NCI-H2029 (cell line): Measurements from ENCODE around the gene SKIC8.
A peak's percentile ranks its signal among the peaks of the same experiment; 100 is the strongest.

ENCODE experiments used
- DNase-seq: peaks from one replicate; lab custom pipeline; 2025; lab: John Stamatoyannopoulos, UW

SKIC8 gene

DNA sequence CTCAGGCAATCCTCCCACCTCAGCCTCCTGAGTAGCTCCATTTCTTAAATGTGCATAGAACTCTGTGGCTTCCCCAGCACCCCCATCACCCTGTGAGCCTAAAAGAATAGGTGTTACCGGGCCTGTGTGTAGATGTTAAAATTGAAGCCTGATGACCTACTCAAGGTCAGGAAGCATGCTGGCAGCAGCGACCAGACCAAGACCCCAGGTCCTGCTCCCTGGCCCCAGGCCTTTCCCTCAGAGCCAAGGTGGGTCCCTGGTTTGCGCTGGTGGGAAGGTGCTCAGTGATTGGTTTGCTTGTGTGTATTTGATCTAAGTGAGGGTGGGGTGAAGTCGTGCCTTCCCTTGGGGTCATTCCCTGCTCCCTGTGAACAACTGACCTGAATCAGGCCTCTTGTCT, 22.4 kb upstream of the SKIC8 start:
- DNase-seq, result no peak

DNA sequence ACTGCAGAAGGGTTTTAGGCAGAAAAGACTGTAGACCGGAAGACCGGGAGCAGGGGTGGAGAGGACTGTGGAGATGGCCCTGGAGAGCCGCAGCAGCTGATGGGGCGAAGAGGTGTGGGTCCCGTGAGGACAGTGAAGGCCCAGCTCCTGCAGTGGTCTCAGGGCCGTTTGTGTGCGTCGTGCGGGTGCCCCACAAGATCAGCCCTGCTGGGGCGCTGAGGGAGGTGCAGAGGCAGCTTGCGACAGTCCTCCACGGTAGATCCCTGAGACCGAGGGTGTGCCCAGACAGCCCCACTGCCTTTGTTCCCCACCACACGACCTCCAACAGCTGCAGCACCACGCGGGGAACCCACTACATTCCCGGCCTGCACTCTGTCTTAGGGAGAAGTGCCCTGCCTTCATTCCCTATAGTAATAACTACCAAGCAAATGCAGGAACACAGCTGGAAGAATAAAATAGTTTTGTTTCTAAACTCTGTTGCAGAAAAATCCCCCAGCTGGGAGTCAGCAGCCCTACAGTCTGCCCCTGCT, 21.7 kb upstream of the SKIC8 start:
- no peak for DNase-seq

- DNase-seq, result peak; percentile 15
These were observed 20.8 kb upstream of the SKIC8 start for GRCh38 chr15:78320183-78320582.

DNA sequence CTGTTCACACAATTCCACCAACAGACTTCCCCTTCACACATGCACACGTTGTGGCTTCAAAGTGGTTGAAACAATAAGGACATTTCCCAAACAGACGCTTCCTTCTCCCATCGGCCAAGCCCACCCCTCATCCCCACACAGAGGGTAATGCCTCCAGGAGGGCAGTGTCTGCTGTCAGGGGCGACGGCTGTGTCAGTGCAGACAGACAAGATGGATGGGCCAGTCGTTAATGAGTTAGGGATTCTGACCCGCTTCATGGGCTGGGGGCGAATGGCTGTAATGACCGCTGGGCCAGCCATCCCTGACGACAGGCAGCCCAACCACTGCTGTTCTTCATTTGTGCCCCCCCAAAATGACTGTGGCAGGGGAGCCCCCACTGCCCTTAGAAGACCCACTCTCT, 20.2 kb upstream of the SKIC8 start:
- DNase-seq, result no peak

DNA sequence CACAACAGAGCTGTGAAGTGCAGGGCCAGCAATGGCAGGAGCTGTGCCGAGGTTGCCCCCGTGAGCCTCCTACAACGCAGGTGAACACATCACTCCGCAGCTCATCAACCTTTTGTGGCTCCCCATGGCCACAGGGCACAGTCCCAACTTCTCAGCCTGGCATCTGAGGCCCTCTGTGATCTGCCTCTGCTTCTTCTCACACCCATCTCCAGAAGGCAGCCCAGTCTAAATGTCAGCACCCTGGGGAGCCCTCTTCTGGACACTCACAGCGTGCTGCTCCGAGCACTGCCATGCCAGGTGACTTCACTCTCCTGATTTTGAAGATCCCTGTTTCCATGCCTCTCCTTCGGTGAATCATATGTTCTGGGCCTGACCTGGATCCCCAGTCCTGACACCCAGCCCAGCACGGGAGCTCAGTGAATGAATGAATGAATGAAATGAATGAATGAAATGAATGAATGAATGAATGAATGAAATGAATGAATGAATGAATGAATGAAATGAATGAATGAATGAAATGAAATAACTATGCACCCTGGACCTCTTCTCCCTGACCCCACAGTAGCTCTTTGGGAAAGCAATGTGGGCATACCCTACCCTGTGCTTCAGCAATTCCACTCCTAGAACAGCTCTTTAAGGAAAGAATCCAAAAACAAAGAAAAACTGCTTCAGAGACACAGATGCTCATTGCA, 17.9 kb upstream of the SKIC8 start:
- DNase-seq, result no peak

GRCh38 chr15:78316283-78317083, 17.1 kb upstream of the SKIC8 start:
- DNase-seq, result no peak

GRCh38 chr15:78315686-78316282, 16.4 kb upstream of the SKIC8 start:
- no peak for DNase-seq

GRCh38 chr15:78314181-78314581, 14.8 kb upstream of the SKIC8 start:
- DNase-seq, result no peak

- DNase-seq, result no peak
These were observed 14.0 kb upstream of the SKIC8 start for GRCh38 chr15:78313383-78313782.

GRCh38 chr15:78312957-78313356, 13.5 kb upstream of the SKIC8 start:
- no peak for DNase-seq

DNA sequence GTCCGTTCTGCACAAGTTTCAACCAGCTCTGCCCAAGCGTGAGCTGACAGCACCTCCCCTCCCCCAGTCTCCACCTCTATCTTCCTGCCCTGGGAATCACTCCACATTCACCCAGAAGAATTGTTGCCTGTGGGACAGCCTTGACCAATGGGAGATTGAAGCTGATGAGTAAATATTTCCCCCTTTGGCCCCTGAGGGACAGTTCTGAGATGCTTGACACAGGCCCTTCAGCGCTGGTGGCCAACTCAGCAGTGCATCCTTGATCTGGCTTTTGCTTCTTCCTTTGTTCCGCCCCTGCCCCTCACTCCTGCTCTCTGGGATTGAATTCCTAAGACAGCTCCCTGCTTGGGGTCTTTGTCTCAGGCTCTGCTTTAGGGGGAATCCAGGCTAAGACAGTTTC, 13.1 kb upstream of the SKIC8 start:
- no peak for DNase-seq

GRCh38 chr15:78311292-78311691, 11.9 kb upstream of the SKIC8 start:
- no peak for DNase-seq

GRCh38 chr15:78308422-78309032, 9.1 kb upstream of the SKIC8 start:
- DNase-seq, result peak; percentile 27

DNA sequence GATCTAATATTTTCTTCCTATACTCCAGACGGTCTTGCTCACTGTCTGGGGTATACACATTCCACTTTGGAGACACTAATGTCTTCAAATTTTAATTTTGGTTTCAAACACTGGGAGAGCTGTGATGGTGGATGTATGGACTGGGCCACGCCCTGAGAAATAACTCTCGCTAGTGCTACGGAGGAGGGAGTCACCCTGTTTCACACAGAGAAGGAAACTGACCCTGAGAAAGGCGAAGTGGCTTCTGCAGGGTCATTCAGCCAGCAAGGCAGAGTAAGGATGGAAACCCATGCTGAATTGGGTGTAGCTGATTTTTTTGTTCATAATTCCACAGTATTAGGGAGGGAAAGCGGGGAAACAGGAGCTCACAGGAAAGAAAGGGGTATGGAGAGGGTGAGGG, 8.6 kb upstream of the SKIC8 start:
- DNase-seq, result no peak

DNA sequence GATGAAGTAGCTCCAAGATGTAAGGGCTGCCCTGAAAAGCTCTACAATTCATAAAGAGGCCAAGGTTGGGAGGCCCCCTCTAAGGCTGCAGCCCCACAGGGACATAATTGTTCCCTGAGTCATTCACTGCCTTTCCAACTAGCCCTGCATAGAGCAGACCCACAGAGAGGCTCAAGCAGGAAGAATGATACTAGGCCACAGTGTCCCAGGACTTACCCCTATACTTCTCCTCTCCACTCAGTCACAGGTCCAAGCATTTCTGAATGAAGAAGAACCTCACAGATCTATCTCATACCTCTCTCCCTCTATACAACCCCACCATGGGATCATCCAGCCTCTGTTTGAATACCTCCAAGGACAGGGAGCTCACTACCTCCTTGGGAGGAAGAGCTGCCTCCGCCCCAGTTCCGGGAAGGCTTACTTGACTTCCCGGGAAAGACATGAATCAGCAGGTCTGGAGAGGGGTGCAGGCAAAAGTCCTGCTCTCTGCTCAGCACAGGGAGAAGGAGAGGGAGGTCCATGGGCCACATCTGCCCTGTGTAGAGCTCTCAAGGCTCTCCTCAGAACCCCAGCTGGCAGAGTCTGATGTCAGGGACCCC, 6.9 kb upstream of the SKIC8 start:
- DNase-seq, result no peak

GRCh38 chr15:78304216-78305066, 5.0 kb upstream of the SKIC8 start:
- DNase-seq, result no peak

- DNase-seq, result no peak
These were observed 3.3 kb upstream of the SKIC8 start for GRCh38 chr15:78302579-78303312.

DNA sequence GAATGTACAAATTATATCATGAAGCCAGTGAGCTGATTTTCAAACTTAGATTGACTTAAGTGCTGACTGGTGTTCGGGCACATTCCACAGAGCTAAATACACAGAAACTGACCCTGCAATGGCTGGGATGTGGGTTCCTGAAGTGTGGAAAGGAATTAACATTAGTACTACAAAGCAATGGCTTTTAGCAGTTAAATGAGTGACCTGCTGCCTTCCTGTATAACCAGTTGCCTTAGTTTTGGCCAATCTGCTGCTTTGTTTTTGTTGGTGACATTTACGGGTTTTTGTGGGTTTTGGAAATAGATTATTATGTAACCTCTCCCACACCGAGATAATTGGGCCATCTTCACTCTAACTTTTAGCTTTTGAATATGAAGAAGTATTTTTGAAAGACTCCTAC, 2.4 kb upstream of the SKIC8 start:
- DNase-seq, result no peak

- no peak for DNase-seq
These were observed 1.9 kb upstream of the SKIC8 start for GRCh38 chr15:78301326-78301725.

DNA sequence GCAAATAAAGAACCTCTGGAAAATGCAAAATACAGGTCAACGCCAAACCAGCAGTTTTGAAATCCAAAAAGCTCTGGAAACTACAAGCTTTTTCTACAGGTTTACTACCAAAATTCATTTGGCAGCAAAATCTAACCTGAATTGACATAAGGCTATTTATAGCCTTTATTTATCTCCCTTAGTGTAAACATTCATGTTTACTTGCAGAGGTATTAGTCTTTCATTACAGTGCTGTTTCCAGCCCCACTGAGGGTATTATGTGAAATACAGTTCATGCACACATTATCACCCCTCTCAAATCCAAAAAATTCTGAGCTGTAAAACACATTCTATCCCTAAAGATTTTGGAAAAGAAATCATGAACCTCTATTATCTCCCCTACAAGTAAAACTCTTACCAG, 7.2 kb downstream of the SKIC8 start:
- DNase-seq, result no peak

DNA sequence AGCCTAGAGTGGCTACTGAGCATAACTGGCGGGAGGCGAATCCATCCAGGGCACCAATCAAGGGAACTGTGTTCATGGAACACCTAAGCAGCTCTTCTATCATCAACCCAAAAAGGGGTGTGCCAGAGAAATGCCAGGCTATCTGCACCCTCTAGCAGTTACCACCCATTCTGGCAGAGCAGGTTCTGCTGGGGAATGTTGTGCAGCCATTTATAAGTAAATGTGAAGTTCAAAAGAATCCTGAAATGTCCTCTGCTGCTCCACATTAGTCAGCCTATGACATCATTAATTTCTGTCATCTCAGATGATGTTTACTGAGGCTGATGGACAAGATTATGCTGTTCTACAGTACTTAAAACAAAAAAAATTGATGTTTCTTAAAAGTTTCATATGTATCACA, 7.7 kb downstream of the SKIC8 start:
- DNase-seq, result no peak
